BJ (cell line): ENCODE measurements around the gene HELZ2. TPM values are rescaled to one million over a fixed set of nuclear protein-coding genes. Genes with fewer than 3 reads are reported as not detected.

ENCODE experiments used
- CTCF ChIA-PET: fragments of 350-600 bp; formaldehyde crosslinking; extraction: SDS; loops from one replicate; lab custom pipeline; 2021; ENCODE audit warnings: antibody characterized with exemption, inconsistent platforms; lab: Yijun Ruan, JAX
- POLR2A ChIA-PET: fragments of 300-600 bp; sonication (Branson Sonifier 250); formaldehyde crosslinking; extraction: SDS; loops from one replicate; lab custom pipeline; 2021; ENCODE audit warnings: antibody characterized with exemption; lab: Charles Lee
- DNase-seq: peaks from one replicate; pipeline ENCODE4 v3.0.0-alpha.2; 2011; ENCODE audit warnings: low read depth
- H3K27me3 ChIP-seq: 2 replicates; pipeline ENCODE4 v1.6.0; 2011; ENCODE audit warnings: low read length; ENCODE audit not compliant: control insufficient read depth, insufficient read depth
- H3K36me3 ChIP-seq: 2 replicates; pipeline ENCODE4 v1.5.1; 2011; ENCODE audit warnings: low read length; ENCODE audit not compliant: control insufficient read depth, insufficient read depth
- H3K4me3 ChIP-seq: 2 replicates; pipeline ENCODE4 v1.5.1; 2011; ENCODE audit warnings: low read depth, mild to moderate bottlenecking, control low read depth, low read length
- CTCF ChIP-seq: IDR thresholded peaks from 2 replicates; pipeline ENCODE4 v1.5.1; 2011; ENCODE audit warnings: low read depth, mild to moderate bottlenecking, control low read depth, inconsistent platforms, low read length, moderate library complexity; ENCODE audit not compliant: insufficient read depth
- polyA plus RNA-seq: library from polyadenylated mRNA; depleted of rRNA; stranded (reverse); fragments of >200 nt; gene quantifications from 2 replicates; pipeline ENCODE4 v1.2.3, GENCODE V29; 2011

Gene HELZ2
- polyA plus RNA-seq, 1 experiment = 7.9 TPM

- TF ChIP-seq CTCF = no peak
- no peak overlapping the region for H3K4me3 ChIP-seq
- H3K36me3 ChIP-seq = no peaks in the 10 kb centered on the region
- ChIA-PET POLR2A (no interaction called here), CTCF (no interaction called here)
- no peak for DNase-seq
- H3K27me3 ChIP-seq = peaks cover 5% of the 10 kb centered on the region
These were observed 25.5 kb downstream of the HELZ2 start for GRCh38 chr20:63548542-63548941.

- peaks cover 5% of the 10 kb centered on the region for H3K27me3 ChIP-seq
- no peak for TF ChIP-seq CTCF
- ChIA-PET CTCF (interaction anchor here (3.0 kb wide), 1 partner anchor 11 kb away, joined by 7 read pairs; the partner anchor contains the start of gene PTK6), POLR2A (no interaction called here)
- DNase-seq = no peak
- H3K4me3 ChIP-seq = no peak within 1 kb of the TSS
- no peaks in the 10 kb centered on the region for H3K36me3 ChIP-seq
These were observed 26.1 kb downstream of the HELZ2 start, which contains the start of gene SRMS for GRCh38 chr20:63547725-63548480. TSS of gene SRMS (minus strand) at chr20:63547749. CDS start at chr20:63547463, 286 bp downstream.

- ChIA-PET CTCF (interaction anchor here (3.0 kb wide), 1 partner anchor 10 kb away, joined by 7 read pairs; the partner anchor contains the start of gene PTK6), POLR2A (no interaction called here)
- Histone ChIP-seq H3K27me3 (peaks cover 5% of the 10 kb centered on the region), H3K36me3 (no peaks in the 10 kb centered on the region), H3K4me3 (no peak overlapping the region)
- no peak for TF ChIP-seq CTCF
- DNase-seq = no peak
These were observed 26.9 kb downstream of the HELZ2 start for GRCh38 chr20:63546956-63547724.

GRCh38 chr20:63546256-63546955, 27.6 kb downstream of the HELZ2 start:
- no peak overlapping the region for H3K4me3 ChIP-seq
- TF ChIP-seq CTCF = no peak
- POLR2A ChIA-PET = no interaction called here
- no peaks in the 10 kb centered on the region for H3K36me3 ChIP-seq
- no peak for DNase-seq
- CTCF ChIA-PET = interaction anchor here (3.0 kb wide), 1 partner anchor 9 kb away, joined by 7 read pairs; the partner anchor contains the start of gene PTK6
- peaks cover 5% of the 10 kb centered on the region for H3K27me3 ChIP-seq
